Liver (tissue), 3 donors: Measurements from ENCODE around the gene CTNNA2.

ENCODE experiments used
- FOXA1 ChIP-seq: IDR thresholded peaks from 2 replicates; pipeline ENCODE4 v1.6.1; 2016; ENCODE audit warnings: antibody characterized with exemption
- RAD21 ChIP-seq, 2 donors: IDR thresholded peaks; 2 replicates each; pipeline ENCODE4 v1.6.1; 2016; ENCODE audit warnings: antibody characterized with exemption in 2 of 2, mild to moderate bottlenecking in 2 of 2
- REST ChIP-seq: IDR thresholded peaks from 2 replicates; pipeline ENCODE4 v1.6.1; 2016; ENCODE audit warnings: antibody characterized with exemption, mild to moderate bottlenecking
- TAF1 ChIP-seq: conservative IDR thresholded peaks from 2 replicates; pipeline ENCODE4 v1.6.1; 2016; ENCODE audit warnings: antibody characterized with exemption, mild to moderate bottlenecking
- TF ChIP-seq, protein P1 (sequence below): fragments of 150-350 bp; IDR thresholded peaks from 2 replicates; pipeline ENCODE4 v1.5.1; 2017; ENCODE audit warnings: improper control_type of control experiment, low read depth, low read length; ENCODE audit not compliant: missing input control
- TF ChIP-seq, protein P2 (sequence below): IDR thresholded peaks from 2 replicates; pipeline ENCODE4 v1.6.1; 2016; ENCODE audit warnings: antibody characterized with exemption
- TF ChIP-seq, protein P3 (sequence below): IDR thresholded peaks from 2 replicates; pipeline ENCODE4 v1.6.1; 2016; ENCODE audit warnings: antibody characterized with exemption
- TF ChIP-seq, protein P4 (sequence below): IDR thresholded peaks from 2 replicates; pipeline ENCODE4 v1.6.1; 2016; ENCODE audit warnings: antibody characterized with exemption
- donor health status: healthy.
- donor health status: healthy.

- TF ChIP-seq, protein P1, sequence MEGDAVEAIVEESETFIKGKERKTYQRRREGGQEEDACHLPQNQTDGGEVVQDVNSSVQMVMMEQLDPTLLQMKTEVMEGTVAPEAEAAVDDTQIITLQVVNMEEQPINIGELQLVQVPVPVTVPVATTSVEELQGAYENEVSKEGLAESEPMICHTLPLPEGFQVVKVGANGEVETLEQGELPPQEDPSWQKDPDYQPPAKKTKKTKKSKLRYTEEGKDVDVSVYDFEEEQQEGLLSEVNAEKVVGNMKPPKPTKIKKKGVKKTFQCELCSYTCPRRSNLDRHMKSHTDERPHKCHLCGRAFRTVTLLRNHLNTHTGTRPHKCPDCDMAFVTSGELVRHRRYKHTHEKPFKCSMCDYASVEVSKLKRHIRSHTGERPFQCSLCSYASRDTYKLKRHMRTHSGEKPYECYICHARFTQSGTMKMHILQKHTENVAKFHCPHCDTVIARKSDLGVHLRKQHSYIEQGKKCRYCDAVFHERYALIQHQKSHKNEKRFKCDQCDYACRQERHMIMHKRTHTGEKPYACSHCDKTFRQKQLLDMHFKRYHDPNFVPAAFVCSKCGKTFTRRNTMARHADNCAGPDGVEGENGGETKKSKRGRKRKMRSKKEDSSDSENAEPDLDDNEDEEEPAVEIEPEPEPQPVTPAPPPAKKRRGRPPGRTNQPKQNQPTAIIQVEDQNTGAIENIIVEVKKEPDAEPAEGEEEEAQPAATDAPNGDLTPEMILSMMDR, result no peak
- TF ChIP-seq TAF1, result no peak
- no peak for TF ChIP-seq REST
- TF ChIP-seq, protein P2, sequence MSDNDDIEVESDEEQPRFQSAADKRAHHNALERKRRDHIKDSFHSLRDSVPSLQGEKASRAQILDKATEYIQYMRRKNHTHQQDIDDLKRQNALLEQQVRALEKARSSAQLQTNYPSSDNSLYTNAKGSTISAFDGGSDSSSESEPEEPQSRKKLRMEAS, result no peak
- TF ChIP-seq, protein P3, sequence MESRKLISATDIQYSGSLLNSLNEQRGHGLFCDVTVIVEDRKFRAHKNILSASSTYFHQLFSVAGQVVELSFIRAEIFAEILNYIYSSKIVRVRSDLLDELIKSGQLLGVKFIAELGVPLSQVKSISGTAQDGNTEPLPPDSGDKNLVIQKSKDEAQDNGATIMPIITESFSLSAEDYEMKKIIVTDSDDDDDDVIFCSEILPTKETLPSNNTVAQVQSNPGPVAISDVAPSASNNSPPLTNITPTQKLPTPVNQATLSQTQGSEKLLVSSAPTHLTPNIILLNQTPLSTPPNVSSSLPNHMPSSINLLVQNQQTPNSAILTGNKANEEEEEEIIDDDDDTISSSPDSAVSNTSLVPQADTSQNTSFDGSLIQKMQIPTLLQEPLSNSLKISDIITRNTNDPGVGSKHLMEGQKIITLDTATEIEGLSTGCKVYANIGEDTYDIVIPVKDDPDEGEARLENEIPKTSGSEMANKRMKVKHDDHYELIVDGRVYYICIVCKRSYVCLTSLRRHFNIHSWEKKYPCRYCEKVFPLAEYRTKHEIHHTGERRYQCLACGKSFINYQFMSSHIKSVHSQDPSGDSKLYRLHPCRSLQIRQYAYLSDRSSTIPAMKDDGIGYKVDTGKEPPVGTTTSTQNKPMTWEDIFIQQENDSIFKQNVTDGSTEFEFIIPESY, result no peak
- no peak for TF ChIP-seq FOXA1
- TF ChIP-seq, protein P4, sequence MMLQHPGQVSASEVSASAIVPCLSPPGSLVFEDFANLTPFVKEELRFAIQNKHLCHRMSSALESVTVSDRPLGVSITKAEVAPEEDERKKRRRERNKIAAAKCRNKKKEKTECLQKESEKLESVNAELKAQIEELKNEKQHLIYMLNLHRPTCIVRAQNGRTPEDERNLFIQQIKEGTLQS, result no peak
- TF ChIP-seq RAD21 (IDR thresholded peaks at IDR 0.05), result no peak
Observed at GRCh38 chr2:79920512-79921076, 407.7 kb downstream of the CTNNA2 start.
